ENCODE results near the gene CFAP141. TPM values are rescaled to one million over a fixed set of nuclear protein-coding genes. Genes with fewer than 3 reads are reported as not detected.

The CFAP141 gene
- total RNA-seq, 1 experiment from 2014 or later: not detected

- TF ChIP-seq CDX4 (CRISPR knock-in tag; IDR thresholded peaks at IDR 0.05; ENCODE audit: borderline replicate concordance) (no peak), JAZF1 (CRISPR knock-in tag; IDR thresholded peaks at IDR 0.05) (no peak)
- TF ChIP-seq, protein P1, sequence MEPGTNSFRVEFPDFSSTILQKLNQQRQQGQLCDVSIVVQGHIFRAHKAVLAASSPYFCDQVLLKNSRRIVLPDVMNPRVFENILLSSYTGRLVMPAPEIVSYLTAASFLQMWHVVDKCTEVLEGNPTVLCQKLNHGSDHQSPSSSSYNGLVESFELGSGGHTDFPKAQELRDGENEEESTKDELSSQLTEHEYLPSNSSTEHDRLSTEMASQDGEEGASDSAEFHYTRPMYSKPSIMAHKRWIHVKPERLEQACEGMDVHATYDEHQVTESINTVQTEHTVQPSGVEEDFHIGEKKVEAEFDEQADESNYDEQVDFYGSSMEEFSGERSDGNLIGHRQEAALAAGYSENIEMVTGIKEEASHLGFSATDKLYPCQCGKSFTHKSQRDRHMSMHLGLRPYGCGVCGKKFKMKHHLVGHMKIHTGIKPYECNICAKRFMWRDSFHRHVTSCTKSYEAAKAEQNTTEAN (CRISPR knock-in tag; IDR thresholded peaks at IDR 0.05): no peak
- no peak for DNase-seq (ENCODE audit: low spot score)
- peaks cover 78% of the 10 kb centered on the region for H3K36me3 Mint-ChIP-seq
- ChIA-PET CTCF (no interaction called here), POLR2A (interaction anchor here (1.4 kb wide), 1 partner anchor 17 kb away, joined by 5 read pairs; the partner anchor contains the start of gene NUP210L)
- ATAC-seq: no peak
- no peak overlapping the region for H3K4me3 Mint-ChIP-seq
- H3K27me3 Mint-ChIP-seq (ENCODE audit: low read depth): no peaks in the 10 kb centered on the region
- H3K27ac Mint-ChIP-seq: no peak overlapping the region
- H3K9me3 Mint-ChIP-seq: no peaks in the 10 kb centered on the region
- no peaks in the 10 kb centered on the region for H3K4me1 Mint-ChIP-seq
Measured at GRCh38 chr1:154171880-154172279, 34.3 kb downstream of the CFAP141 start.

DNA sequence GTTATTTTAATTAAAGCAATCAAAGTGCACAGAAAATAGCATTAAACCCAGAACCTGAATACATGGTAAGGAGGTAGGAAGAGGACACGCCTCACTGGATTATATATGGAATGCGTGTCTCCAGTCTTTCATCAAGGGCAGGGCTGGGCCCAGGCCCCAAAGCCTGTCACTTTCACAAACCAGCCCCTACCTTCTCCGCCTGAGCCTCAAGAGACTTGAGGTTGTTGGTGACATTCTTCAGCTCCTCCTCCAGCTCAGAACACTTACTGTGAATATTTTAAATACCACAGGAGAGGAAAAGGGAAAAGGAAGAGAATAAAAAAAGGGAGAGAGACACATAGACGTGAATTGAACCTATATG lies 34.9 kb downstream of the CFAP141 start:
- no peak for ATAC-seq
- no peak overlapping the region for H3K27ac Mint-ChIP-seq
- ChIA-PET CTCF (no interaction called here), POLR2A (interaction anchor here (1.4 kb wide), 1 partner anchor 17 kb away, joined by 5 read pairs; the partner anchor contains the start of gene NUP210L)
- no peak for DNase-seq (ENCODE audit: low spot score)
- H3K27me3 Mint-ChIP-seq (ENCODE audit: low read depth): no peaks in the 10 kb centered on the region
- TF ChIP-seq STAT6 (CRISPR knock-in tag; conservative IDR thresholded peaks at IDR 0.05; ENCODE audit: low read depth) (no peak), MAX (CRISPR knock-in tag; IDR thresholded peaks at IDR 0.05) (no peak), PREB (CRISPR knock-in tag; IDR thresholded peaks at IDR 0.05; ENCODE audit: borderline replicate concordance) (no peak), ZNF219 (CRISPR knock-in tag; IDR thresholded peaks at IDR 0.05; ENCODE audit: borderline replicate concordance) (no peak), IRF2 (CRISPR knock-in tag; IDR thresholded peaks at IDR 0.05; ENCODE audit: borderline replicate concordance, low read depth) (no peak), SOX15 (CRISPR knock-in tag; IDR thresholded peaks at IDR 0.05) (no peak), ZNF281 (CRISPR knock-in tag; IDR thresholded peaks at IDR 0.05) (no peak), CDX4 (CRISPR knock-in tag; IDR thresholded peaks at IDR 0.05; ENCODE audit: borderline replicate concordance) (no peak), FOXK1 (CRISPR knock-in tag; IDR thresholded peaks at IDR 0.05) (no peak)
- TF ChIP-seq, protein P2, sequence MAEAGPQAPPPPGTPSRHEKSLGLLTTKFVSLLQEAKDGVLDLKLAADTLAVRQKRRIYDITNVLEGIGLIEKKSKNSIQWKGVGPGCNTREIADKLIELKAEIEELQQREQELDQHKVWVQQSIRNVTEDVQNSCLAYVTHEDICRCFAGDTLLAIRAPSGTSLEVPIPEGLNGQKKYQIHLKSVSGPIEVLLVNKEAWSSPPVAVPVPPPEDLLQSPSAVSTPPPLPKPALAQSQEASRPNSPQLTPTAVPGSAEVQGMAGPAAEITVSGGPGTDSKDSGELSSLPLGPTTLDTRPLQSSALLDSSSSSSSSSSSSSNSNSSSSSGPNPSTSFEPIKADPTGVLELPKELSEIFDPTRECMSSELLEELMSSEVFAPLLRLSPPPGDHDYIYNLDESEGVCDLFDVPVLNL (CRISPR knock-in tag; IDR thresholded peaks at IDR 0.05; ENCODE audit: borderline replicate concordance, low read depth): no peak
- peaks cover 83% of the 10 kb centered on the region for H3K36me3 Mint-ChIP-seq
- H3K4me3 Mint-ChIP-seq: no peak overlapping the region
- H3K9me3 Mint-ChIP-seq: no peaks in the 10 kb centered on the region
- no peaks in the 10 kb centered on the region for H3K4me1 Mint-ChIP-seq

Data from WTC11 (cell line).